ENCODE measurements around the gene TKTL1.

The TKTL1 gene

GRCh38 chrX:154310616-154311536, 15.3 kb downstream of the TKTL1 start:
- Histone ChIP-seq H3K4me3 (ENCODE audit: low read depth in 1 of 2, low read length in 2 of 2) (no peak overlapping the region), H3K27ac (ENCODE audit: low read depth, low read length) (no peak overlapping the region), H3K4me1 (ENCODE audit: control insufficient read depth in 1 of 2, insufficient read depth in 2 of 2, low read length in 2 of 2) (no peaks in the 10 kb centered on the region), H3K9me3 (ENCODE audit: control insufficient read depth in 1 of 2, low read length in 2 of 2) (no peaks in the 10 kb centered on the region), H3K9ac (ENCODE audit: low read depth in 1 of 2, low read length in 2 of 2) (no peak overlapping the region), H3K36me3 (ENCODE audit: control insufficient read depth in 1 of 2, insufficient read depth in 2 of 2, low read length in 2 of 2) (no peaks in the 10 kb centered on the region), H3K27me3 (ENCODE audit: control insufficient read depth in 1 of 2, insufficient read depth in 2 of 2, low read length in 2 of 2) (no peaks in the 10 kb centered on the region)

DNA sequence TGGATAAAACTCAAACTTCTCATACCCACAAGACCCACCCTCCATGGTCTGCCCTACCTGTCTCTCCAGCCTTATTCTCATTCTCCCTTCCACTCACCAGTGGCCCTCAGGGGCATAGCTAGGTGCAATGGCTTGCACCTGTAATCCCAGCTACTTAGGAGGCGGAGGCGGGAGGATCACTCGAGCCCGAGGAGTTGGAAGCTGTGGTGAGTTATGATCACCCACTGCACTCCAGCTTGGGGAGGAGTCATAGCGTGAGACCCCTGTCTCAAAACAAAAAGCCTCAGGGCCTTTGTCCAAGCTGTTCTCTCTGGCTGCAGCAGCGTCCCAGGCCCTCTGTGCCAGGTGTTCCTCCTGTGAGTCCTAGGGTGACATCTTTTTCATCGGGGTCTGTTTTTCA, 16.5 kb downstream of the TKTL1 start:
- Histone ChIP-seq H3K36me3 (ENCODE audit: control insufficient read depth in 1 of 2, insufficient read depth in 2 of 2, low read length in 2 of 2) (no peaks in the 10 kb centered on the region), H3K4me3 (ENCODE audit: low read depth in 1 of 2, low read length in 2 of 2) (no peak overlapping the region), H3K4me1 (ENCODE audit: control insufficient read depth in 1 of 2, insufficient read depth in 2 of 2, low read length in 2 of 2) (no peaks in the 10 kb centered on the region), H3K9me3 (ENCODE audit: control insufficient read depth in 1 of 2, low read length in 2 of 2) (no peaks in the 10 kb centered on the region), H3K27me3 (ENCODE audit: control insufficient read depth in 1 of 2, insufficient read depth in 2 of 2, low read length in 2 of 2) (no peaks in the 10 kb centered on the region), H3K27ac (ENCODE audit: low read depth, low read length) (no peak overlapping the region), H3K9ac (ENCODE audit: low read depth in 1 of 2, low read length in 2 of 2) (no peak overlapping the region)

DNA sequence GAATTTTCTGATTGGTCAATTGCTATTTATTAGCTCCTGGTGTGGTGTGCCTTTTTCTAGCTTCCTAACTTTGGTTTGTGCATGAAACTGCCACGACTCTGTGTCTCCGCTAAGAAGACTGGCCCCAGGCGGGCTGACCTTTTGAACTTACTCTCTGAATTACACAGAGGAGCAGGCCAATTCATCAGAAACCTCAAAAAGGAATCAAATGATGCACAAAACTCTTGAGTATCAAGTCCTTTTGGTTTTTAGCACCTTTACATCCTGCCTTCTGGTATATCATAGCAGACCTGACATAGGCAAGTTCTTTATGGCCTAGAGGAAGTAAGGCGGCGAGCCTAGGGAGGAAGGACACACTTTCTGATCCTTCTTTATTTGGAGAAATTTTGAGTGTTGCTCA, 17.6 kb downstream of the TKTL1 start:
- Histone ChIP-seq H3K4me1 (ENCODE audit: control insufficient read depth in 1 of 2, insufficient read depth in 2 of 2, low read length in 2 of 2) (no peaks in the 10 kb centered on the region), H3K36me3 (ENCODE audit: control insufficient read depth in 1 of 2, insufficient read depth in 2 of 2, low read length in 2 of 2) (no peaks in the 10 kb centered on the region), H3K9ac (ENCODE audit: low read depth in 1 of 2, low read length in 2 of 2) (no peak overlapping the region), H3K27ac (ENCODE audit: low read depth, low read length) (no peak overlapping the region), H3K9me3 (ENCODE audit: control insufficient read depth in 1 of 2, low read length in 2 of 2) (no peaks in the 10 kb centered on the region), H3K4me3 (ENCODE audit: low read depth in 1 of 2, low read length in 2 of 2) (no peak overlapping the region), H3K27me3 (ENCODE audit: control insufficient read depth in 1 of 2, insufficient read depth in 2 of 2, low read length in 2 of 2) (no peaks in the 10 kb centered on the region)

DNA sequence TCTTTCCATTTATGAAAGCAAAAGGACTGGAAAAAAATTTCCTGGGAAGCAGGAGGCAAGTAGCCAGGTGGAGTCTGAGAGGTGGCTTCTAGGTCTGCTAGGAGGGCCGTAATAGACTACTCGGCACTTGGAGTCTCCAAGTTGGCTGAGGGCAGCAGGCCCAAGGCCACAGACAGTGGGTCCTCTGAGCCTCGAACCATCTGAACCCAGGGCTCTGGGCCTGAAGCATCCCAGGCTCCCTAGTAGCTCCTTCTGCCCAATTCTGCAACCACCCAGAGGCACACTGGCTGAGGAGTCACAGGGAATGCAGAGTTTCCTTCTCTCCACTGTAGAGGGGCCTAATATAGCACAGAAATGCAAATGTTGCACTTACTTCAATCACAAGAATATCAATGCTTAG, 19.8 kb downstream of the TKTL1 start:
- Histone ChIP-seq H3K4me1 (ENCODE audit: control insufficient read depth in 1 of 2, insufficient read depth in 2 of 2, low read length in 2 of 2) (no peaks in the 10 kb centered on the region), H3K9ac (ENCODE audit: low read depth in 1 of 2, low read length in 2 of 2) (no peak overlapping the region), H3K27ac (ENCODE audit: low read depth, low read length) (no peak overlapping the region), H3K9me3 (ENCODE audit: control insufficient read depth in 1 of 2, low read length in 2 of 2) (no peaks in the 10 kb centered on the region), H3K4me3 (ENCODE audit: low read depth in 1 of 2, low read length in 2 of 2) (no peak overlapping the region), H3K27me3 (ENCODE audit: control insufficient read depth in 1 of 2, insufficient read depth in 2 of 2, low read length in 2 of 2) (no peaks in the 10 kb centered on the region), H3K36me3 (ENCODE audit: control insufficient read depth in 1 of 2, insufficient read depth in 2 of 2, low read length in 2 of 2) (no peaks in the 10 kb centered on the region)

DNA sequence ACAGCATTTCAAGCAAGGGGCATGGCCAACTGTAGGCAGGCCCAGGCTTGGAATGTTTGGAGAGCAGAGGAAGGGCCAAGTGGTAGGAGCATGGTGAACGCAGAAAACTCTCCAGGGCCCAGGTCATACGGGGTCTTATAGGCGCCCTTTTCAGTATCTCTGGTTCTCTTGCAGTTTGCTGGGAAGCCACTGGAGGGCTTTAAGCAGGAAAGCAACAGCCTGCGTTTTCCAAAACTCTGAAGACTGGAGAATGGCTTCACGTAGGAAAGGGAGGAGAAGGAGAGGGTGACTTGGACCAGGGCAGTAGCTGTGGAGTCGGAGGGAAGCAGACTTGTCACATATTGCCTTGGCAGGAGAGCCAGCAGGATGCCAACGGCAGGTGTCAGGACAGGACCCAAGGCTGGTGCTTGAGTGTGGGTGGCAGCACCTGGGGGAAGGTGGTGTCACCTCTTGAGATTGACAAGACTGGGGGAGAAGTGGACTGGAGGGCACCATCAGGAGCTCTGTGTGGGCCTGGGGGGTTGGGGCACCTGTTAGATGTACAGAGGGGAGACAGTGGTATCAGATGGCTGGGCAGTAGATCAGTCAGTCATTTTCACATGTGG, 21.9 kb downstream of the TKTL1 start:
- H3K4me1 ChIP-seq (ENCODE audit: control insufficient read depth in 1 of 2, insufficient read depth in 2 of 2, low read length in 2 of 2), result no peaks in the 10 kb centered on the region
- H3K27ac ChIP-seq (ENCODE audit: low read depth, low read length), result no peak overlapping the region
- no peaks in the 10 kb centered on the region for H3K27me3 ChIP-seq (ENCODE audit: control insufficient read depth in 1 of 2, insufficient read depth in 2 of 2, low read length in 2 of 2)
- H3K9ac ChIP-seq (ENCODE audit: low read depth in 1 of 2, low read length in 2 of 2), result no peak overlapping the region
- H3K4me3 ChIP-seq (ENCODE audit: low read depth in 1 of 2, low read length in 2 of 2), result no peak overlapping the region
- no peaks in the 10 kb centered on the region for H3K9me3 ChIP-seq (ENCODE audit: control insufficient read depth in 1 of 2, low read length in 2 of 2)
- no peaks in the 10 kb centered on the region for H3K36me3 ChIP-seq (ENCODE audit: control insufficient read depth in 1 of 2, insufficient read depth in 2 of 2, low read length in 2 of 2)

DNA sequence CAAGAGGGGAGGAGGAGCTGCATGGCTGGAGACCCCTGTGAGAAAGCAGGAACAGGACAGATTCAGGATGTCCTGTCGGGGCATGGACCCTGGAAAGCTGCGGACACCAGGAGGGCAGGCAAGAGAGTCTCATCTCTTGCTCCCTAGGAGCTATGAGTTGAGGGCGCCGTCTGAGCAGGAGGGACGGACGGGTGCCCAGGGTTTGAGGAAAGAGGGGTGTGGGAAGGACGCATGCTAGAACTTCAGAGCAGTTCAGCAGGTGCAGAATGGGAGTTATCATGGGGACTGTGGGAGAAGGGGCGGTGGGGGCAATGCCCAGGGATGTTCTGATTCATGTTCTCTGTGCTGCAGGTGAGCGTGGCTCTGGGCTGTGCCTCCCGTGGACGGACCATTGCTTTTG, 24.8 kb downstream of the TKTL1 start:
- H3K4me1 ChIP-seq (ENCODE audit: control insufficient read depth in 1 of 2, insufficient read depth in 2 of 2, low read length in 2 of 2), result no peaks in the 10 kb centered on the region
- H3K9me3 ChIP-seq (ENCODE audit: control insufficient read depth in 1 of 2, low read length in 2 of 2), result no peaks in the 10 kb centered on the region
- no peak overlapping the region for H3K9ac ChIP-seq (ENCODE audit: low read depth in 1 of 2, low read length in 2 of 2)
- no peaks in the 10 kb centered on the region for H3K36me3 ChIP-seq (ENCODE audit: control insufficient read depth in 1 of 2, insufficient read depth in 2 of 2, low read length in 2 of 2)
- no peak overlapping the region for H3K27ac ChIP-seq (ENCODE audit: low read depth, low read length)
- H3K4me3 ChIP-seq (ENCODE audit: low read depth in 1 of 2, low read length in 2 of 2), result no peak overlapping the region
- no peaks in the 10 kb centered on the region for H3K27me3 ChIP-seq (ENCODE audit: control insufficient read depth in 1 of 2, insufficient read depth in 2 of 2, low read length in 2 of 2)

GRCh38 chrX:154321152-154321551, 25.6 kb downstream of the TKTL1 start:
- Histone ChIP-seq H3K4me3 (ENCODE audit: low read depth in 1 of 2, low read length in 2 of 2) (no peak overlapping the region), H3K4me1 (ENCODE audit: control insufficient read depth in 1 of 2, insufficient read depth in 2 of 2, low read length in 2 of 2) (no peaks in the 10 kb centered on the region), H3K9ac (ENCODE audit: low read depth in 1 of 2, low read length in 2 of 2) (no peak overlapping the region), H3K27ac (ENCODE audit: low read depth, low read length) (no peak overlapping the region), H3K9me3 (ENCODE audit: control insufficient read depth in 1 of 2, low read length in 2 of 2) (no peaks in the 10 kb centered on the region), H3K36me3 (ENCODE audit: control insufficient read depth in 1 of 2, insufficient read depth in 2 of 2, low read length in 2 of 2) (no peaks in the 10 kb centered on the region), H3K27me3 (ENCODE audit: control insufficient read depth in 1 of 2, insufficient read depth in 2 of 2, low read length in 2 of 2) (no peaks in the 10 kb centered on the region)

DNA sequence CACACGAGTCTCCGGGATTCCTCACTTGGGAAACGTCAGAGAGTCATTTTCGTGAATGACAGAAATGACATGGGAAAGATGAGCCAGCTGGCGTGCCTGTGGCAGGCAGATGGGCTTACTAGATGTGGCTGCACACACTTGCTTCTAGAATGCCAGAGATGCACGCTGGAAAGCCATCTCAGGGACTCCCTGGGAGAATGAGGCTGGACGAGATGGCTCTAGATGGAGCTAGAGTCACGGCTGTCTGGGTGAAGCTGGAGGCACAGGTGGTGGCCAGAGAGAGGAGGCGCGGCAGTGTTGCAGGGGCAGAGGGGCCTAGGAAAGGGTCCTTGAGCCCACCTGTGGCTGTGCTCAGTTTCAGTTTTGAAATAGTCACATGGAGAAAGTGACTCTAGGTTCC, 26.0 kb downstream of the TKTL1 start:
- H3K9ac ChIP-seq (ENCODE audit: low read depth in 1 of 2, low read length in 2 of 2), result no peak overlapping the region
- H3K4me1 ChIP-seq (ENCODE audit: control insufficient read depth in 1 of 2, insufficient read depth in 2 of 2, low read length in 2 of 2), result no peaks in the 10 kb centered on the region
- H3K4me3 ChIP-seq (ENCODE audit: low read depth in 1 of 2, low read length in 2 of 2), result no peak overlapping the region
- no peaks in the 10 kb centered on the region for H3K27me3 ChIP-seq (ENCODE audit: control insufficient read depth in 1 of 2, insufficient read depth in 2 of 2, low read length in 2 of 2)
- H3K9me3 ChIP-seq (ENCODE audit: control insufficient read depth in 1 of 2, low read length in 2 of 2), result no peaks in the 10 kb centered on the region
- H3K27ac ChIP-seq (ENCODE audit: low read depth, low read length), result no peak overlapping the region
- H3K36me3 ChIP-seq (ENCODE audit: control insufficient read depth in 1 of 2, insufficient read depth in 2 of 2, low read length in 2 of 2), result no peaks in the 10 kb centered on the region

GRCh38 chrX:154322890-154323289, 27.3 kb downstream of the TKTL1 start:
- Histone ChIP-seq H3K9ac (ENCODE audit: low read depth in 1 of 2, low read length in 2 of 2) (no peak overlapping the region), H3K9me3 (ENCODE audit: control insufficient read depth in 1 of 2, low read length in 2 of 2) (no peaks in the 10 kb centered on the region), H3K36me3 (ENCODE audit: control insufficient read depth in 1 of 2, insufficient read depth in 2 of 2, low read length in 2 of 2) (no peaks in the 10 kb centered on the region), H3K4me3 (ENCODE audit: low read depth in 1 of 2, low read length in 2 of 2) (no peak overlapping the region), H3K27ac (ENCODE audit: low read depth, low read length) (no peak overlapping the region), H3K4me1 (ENCODE audit: control insufficient read depth in 1 of 2, insufficient read depth in 2 of 2, low read length in 2 of 2) (no peaks in the 10 kb centered on the region), H3K27me3 (ENCODE audit: control insufficient read depth in 1 of 2, insufficient read depth in 2 of 2, low read length in 2 of 2) (no peaks in the 10 kb centered on the region)

DNA sequence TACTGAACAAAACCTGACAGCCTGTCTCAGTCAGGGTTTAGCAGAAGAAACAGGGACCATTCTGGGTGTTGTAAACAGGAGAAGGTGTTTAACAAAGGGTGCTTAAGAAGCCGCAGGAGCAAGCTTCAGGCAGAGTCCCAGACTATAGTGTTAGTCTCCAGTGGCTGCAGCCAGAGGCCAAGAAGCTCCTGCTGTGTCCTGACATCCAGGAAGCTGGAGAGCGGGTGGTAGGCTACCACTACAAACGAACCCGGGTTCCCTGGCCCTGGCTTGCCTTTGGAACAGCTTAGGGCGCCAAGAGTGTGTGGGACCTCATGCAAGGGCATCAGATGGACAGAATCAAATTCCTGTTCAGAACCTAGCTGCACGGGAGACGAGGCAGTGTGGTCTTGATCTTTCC, 27.9 kb downstream of the TKTL1 start:
- Histone ChIP-seq H3K9me3 (ENCODE audit: control insufficient read depth in 1 of 2, low read length in 2 of 2) (no peaks in the 10 kb centered on the region), H3K27me3 (ENCODE audit: control insufficient read depth in 1 of 2, insufficient read depth in 2 of 2, low read length in 2 of 2) (no peaks in the 10 kb centered on the region), H3K4me3 (ENCODE audit: low read depth in 1 of 2, low read length in 2 of 2) (no peak overlapping the region), H3K9ac (ENCODE audit: low read depth in 1 of 2, low read length in 2 of 2) (no peak overlapping the region), H3K27ac (ENCODE audit: low read depth, low read length) (no peak overlapping the region), H3K4me1 (ENCODE audit: control insufficient read depth in 1 of 2, insufficient read depth in 2 of 2, low read length in 2 of 2) (no peaks in the 10 kb centered on the region), H3K36me3 (ENCODE audit: control insufficient read depth in 1 of 2, insufficient read depth in 2 of 2, low read length in 2 of 2) (no peaks in the 10 kb centered on the region)

Measured in duodenal mucosa (tissue), 2 donors.